Small intestine (tissue), 7 donors: ENCODE results near the gene SPRED2. TPM values are rescaled to one million over a fixed set of nuclear protein-coding genes. Genes with fewer than 3 reads are reported as not detected.

Experiments used
- DNase-seq, 2 donors: peaks; one replicate each; pipeline versions ENCODE4 v3.0.0 to v3.0.0-alpha.2; 2013
- FAIRE-seq: peaks from 2 replicates; lab custom pipeline; 2012; peaks lifted over from hg19 to GRCh38; lab: Jason Lieb, UNC
- H3K27ac ChIP-seq, 3 donors: one replicate each; pipeline ENCODE4 v1.5.1; 2013; ENCODE audit warnings: low read length in 2 of 3, mild to moderate bottlenecking in 2 of 3, control low read depth in 1 of 3, inconsistent platforms in 1 of 3, low read depth in 1 of 3, moderate library complexity in 1 of 3
- H3K27me3 ChIP-seq, 3 donors: one replicate each; pipeline ENCODE4 v1.6.1; 2013; ENCODE audit warnings: low read length in 3 of 3, inconsistent platforms in 1 of 3; ENCODE audit not compliant: control insufficient read depth in 3 of 3, insufficient read depth in 3 of 3
- H3K36me3 ChIP-seq, 3 donors: one replicate each; pipeline ENCODE4 v1.6.1; 2013; ENCODE audit warnings: low read length in 3 of 3, inconsistent platforms in 1 of 3, low read depth in 1 of 3, mild to moderate bottlenecking in 1 of 3, moderate library complexity in 1 of 3; ENCODE audit not compliant: control insufficient read depth in 3 of 3, insufficient read depth in 2 of 3
- H3K4me1 ChIP-seq, 3 donors: one replicate each; pipeline ENCODE4 v1.6.1; 2013; ENCODE audit warnings: low read length in 2 of 3, inconsistent platforms in 1 of 3, low read depth in 1 of 3, mild to moderate bottlenecking in 1 of 3, moderate library complexity in 1 of 3; ENCODE audit not compliant: control insufficient read depth in 3 of 3, insufficient read depth in 2 of 3
- H3K4me3 ChIP-seq, 3 donors: one replicate each; pipeline ENCODE4 v1.5.1; 2013; ENCODE audit warnings: low read length in 3 of 3, control low read depth in 1 of 3, inconsistent platforms in 1 of 3, low read depth in 1 of 3, mild to moderate bottlenecking in 1 of 3, moderate library complexity in 1 of 3
- H3K9me3 ChIP-seq, 2 donors: one replicate each; pipeline ENCODE4 v1.6.1; 2013; ENCODE audit warnings: low read depth in 1 of 2, low read length in 1 of 2; ENCODE audit not compliant: control insufficient read depth in 2 of 2, insufficient read depth in 1 of 2
- WGBS, 3 donors: extraction: QIAGEN DNeasy Blood & Tissue Kit; methylation state at CpG; one replicate each; pipeline ENCODE4 v1.1.7; 2013; 5-methylcytosine and 5-hydroxymethylcytosine counted together
- polyA plus RNA-seq, 4 donors: library from polyadenylated mRNA; stranded (reverse) in 3 of 4; unstranded in 1 of 4; fragments of 200-250 nt in 3 of 4; fragments of 120-200 nt in 1 of 4; gene quantifications; one replicate each; pipeline versions ENCODE4 v1.2.1 to v1.2.3, GENCODE V29; 2013
- donor health status: healthy with polysubstance abuse.
- donor health status: control.
- donor health status: control.
- donor health status: Bipolar disorder and iron deficiency.
- donor health status: healthy.

The SPRED2 gene
- polyA plus RNA-seq, 4 donors = 10.7 to 26.3 (median 19.1) TPM

- no peak overlapping the region for H3K4me3 ChIP-seq
- FAIRE-seq (no peak), DNase-seq (no peak)
- WGBS, 3 donors = 51 to 77% (median 76%) methylated on average over 6 of the region's 6 CpGs
- no peaks in the 10 kb centered on the region for H3K9me3 ChIP-seq
- H3K4me1 ChIP-seq = peaks cover 0 to 2% (median 0%) of the 10 kb centered on the region in 3 donors
- H3K27me3 ChIP-seq = peaks cover 0 to 2% (median 0%) of the 10 kb centered on the region in 3 donors
- H3K36me3 ChIP-seq = no peaks in the 10 kb centered on the region
- no peak overlapping the region for H3K27ac ChIP-seq
Measured at GRCh38 chr2:65278531-65278981, 153.8 kb downstream of the SPRED2 start.

DNA sequence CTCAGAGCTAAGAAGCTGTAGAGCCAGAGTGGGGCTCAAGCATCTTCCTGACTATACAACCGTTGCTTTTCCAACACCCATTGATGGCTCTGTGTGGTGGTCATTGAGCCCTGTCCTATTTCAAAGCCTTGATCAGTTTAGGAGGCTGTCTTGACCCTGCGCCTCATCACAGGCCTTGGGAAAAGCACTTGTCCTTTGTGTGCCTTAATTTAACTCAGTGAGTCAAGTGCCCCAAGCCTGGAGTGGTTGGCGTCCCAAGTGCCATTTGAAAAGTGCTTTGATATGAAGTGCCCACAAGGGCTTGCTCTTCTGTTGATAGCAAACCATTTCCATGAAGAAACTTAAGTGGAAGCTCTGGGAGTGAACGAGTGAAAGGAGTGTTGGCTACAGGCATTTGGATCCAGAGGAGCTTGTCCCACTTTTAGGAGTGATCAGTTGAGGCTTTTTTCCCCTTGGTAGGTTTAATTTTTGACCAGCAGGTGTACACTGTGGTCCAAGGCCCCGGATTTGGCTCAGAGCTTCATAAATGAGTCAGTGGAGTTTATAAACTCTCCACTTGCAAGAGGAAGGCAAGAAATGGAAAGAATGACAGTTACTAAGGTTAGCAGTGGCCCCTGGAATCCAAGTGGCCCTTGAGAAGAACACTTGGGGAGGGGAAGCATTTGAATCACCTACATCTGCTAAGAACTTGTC, 154.5 kb downstream of the SPRED2 start:
- Histone ChIP-seq H3K27me3 (peaks cover 0 to 2% (median 0%) of the 10 kb centered on the region in 3 donors), H3K36me3 (peaks cover 0 to 4% (median 0%) of the 10 kb centered on the region in 3 donors), H3K9me3 (no peaks in the 10 kb centered on the region), H3K4me1 (peaks cover 0 to 2% (median 0%) of the 10 kb centered on the region in 3 donors), H3K4me3 (no peak overlapping the region), H3K27ac (no peak overlapping the region)
- FAIRE-seq = no peak
- WGBS, 3 donors = 72 to 85% (median 76%) methylated on average over 5 of the region's 5 CpGs
- DNase-seq = no peak

- Histone ChIP-seq H3K36me3 (peaks cover 0 to 4% (median 2%) of the 10 kb centered on the region in 3 donors), H3K9me3 (no peaks in the 10 kb centered on the region), H3K27me3 (peaks cover 0 to 2% (median 0%) of the 10 kb centered on the region in 3 donors), H3K27ac (no peak overlapping the region), H3K4me1 (peaks cover 0 to 2% (median 0%) of the 10 kb centered on the region in 3 donors), H3K4me3 (no peak overlapping the region)
- 78 to 88% (median 86%) methylated on average over 3 of the region's 3 CpGs for WGBS, 3 donors
- DNase-seq (no peak), FAIRE-seq (no peak)
Measured at GRCh38 chr2:65277118-65277517, 155.3 kb downstream of the SPRED2 start.

GRCh38 chr2:65276609-65277008, 155.8 kb downstream of the SPRED2 start:
- no peak for FAIRE-seq
- Histone ChIP-seq H3K4me3 (no peak overlapping the region), H3K9me3 (no peaks in the 10 kb centered on the region), H3K36me3 (peaks cover 0 to 8% (median 6%) of the 10 kb centered on the region in 3 donors), H3K4me1 (peaks cover 0 to 2% (median 0%) of the 10 kb centered on the region in 3 donors), H3K27me3 (peaks cover 0 to 2% (median 0%) of the 10 kb centered on the region in 3 donors), H3K27ac (no peak overlapping the region)
- no peak for DNase-seq
- 69 to 78% (median 75%) methylated on average over 5 of the region's 5 CpGs for WGBS, 3 donors

DNA sequence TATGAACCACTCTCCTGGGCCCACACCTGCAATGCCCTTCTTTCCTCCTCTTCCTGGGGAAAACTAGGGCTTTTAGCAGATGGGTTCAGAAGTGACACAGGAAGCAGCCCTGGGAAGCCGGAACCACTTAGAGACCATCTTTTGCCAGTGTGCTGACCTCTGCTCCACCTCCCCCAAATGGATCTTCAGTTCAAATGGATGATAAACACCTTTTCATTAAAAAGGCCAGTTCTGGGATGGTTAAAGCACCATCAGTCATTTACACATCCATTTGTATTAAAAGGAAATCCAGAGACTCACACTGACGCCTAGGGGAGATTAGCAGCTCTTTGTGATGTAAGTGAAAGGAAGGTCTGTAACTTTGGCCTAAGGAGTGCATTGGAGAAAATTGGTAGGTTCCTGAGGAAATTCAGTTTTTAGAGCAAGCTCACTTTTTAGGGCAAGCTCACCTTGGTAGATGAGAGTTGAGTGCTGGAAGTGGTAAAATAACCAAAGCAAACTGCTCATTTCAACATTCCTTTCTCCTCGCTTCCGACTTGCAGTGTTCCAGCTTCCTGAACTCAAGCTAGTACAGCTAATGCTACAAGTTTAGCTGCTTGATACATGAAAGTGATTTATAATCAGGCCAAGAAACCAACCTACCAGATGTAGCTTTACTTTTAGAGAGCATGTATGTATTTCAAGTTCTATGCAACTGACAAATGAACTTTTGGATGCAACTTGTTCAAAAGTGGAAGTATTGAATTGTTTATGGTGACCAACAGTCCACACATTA, 157.1 kb downstream of the SPRED2 start:
- 58 to 85% (median 76%) methylated on average over 4 of the region's 4 CpGs for WGBS, 3 donors
- DNase-seq = no peak
- no peaks in the 10 kb centered on the region for H3K9me3 ChIP-seq
- H3K27me3 ChIP-seq = peaks cover 0 to 2% (median 0%) of the 10 kb centered on the region in 3 donors
- H3K4me1 ChIP-seq = peaks cover 0 to 2% (median 0%) of the 10 kb centered on the region in 3 donors
- FAIRE-seq = no peak
- H3K27ac ChIP-seq = no peak overlapping the region
- peaks cover 0 to 9% (median 7%) of the 10 kb centered on the region in 3 donors for H3K36me3 ChIP-seq
- H3K4me3 ChIP-seq = no peak overlapping the region

DNA sequence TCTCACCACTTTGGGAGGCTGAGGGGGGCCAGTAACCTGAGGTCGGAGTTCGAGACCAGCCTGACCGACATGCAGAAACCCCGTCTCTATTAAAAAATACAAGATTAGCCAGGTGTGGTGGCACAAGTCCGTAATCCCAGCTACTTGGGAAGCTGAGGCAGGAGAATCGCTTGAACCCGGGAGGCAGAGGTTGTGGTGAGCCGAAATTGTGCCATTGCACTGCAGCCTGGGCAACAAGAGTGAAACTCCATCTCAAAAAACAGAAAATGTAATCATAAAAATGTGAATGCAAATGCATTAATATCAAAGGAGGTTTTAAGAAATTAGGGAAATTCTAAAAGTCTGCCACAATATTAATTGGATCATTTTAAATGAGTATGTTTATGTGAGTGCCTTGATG, 159.1 kb downstream of the SPRED2 start:
- WGBS, 3 donors = 97 to 99% (median 98%) methylated on average over 8 of the region's 8 CpGs

GRCh38 chr2:65268957-65269356, 163.4 kb downstream of the SPRED2 start:
- peaks cover 0 to 23% (median 18%) of the 10 kb centered on the region in 3 donors for H3K36me3 ChIP-seq

More for the DNA sequence above, 159.1 kb downstream of the SPRED2 start:
- H3K9me3 ChIP-seq = no peaks in the 10 kb centered on the region
- H3K27me3 ChIP-seq = no peaks in the 10 kb centered on the region
- no peak overlapping the region for H3K27ac ChIP-seq
- H3K4me1 ChIP-seq = peaks cover 0 to 2% (median 0%) of the 10 kb centered on the region in 3 donors
- no peak overlapping the region for H3K4me3 ChIP-seq
- no peak for DNase-seq
- H3K36me3 ChIP-seq = peaks cover 0 to 12% (median 9%) of the 10 kb centered on the region in 3 donors
- no peak for FAIRE-seq

GRCh38 chr2:65267008-65267407, 165.4 kb downstream of the SPRED2 start:
- no peak overlapping the region for H3K4me3 ChIP-seq
- 96 to 100% (median 100%) methylated on average over 1 of the region's 1 CpG for WGBS, 3 donors
- peaks cover 0 to 24% (median 22%) of the 10 kb centered on the region in 3 donors for H3K36me3 ChIP-seq
- FAIRE-seq = no peak
- H3K4me1 ChIP-seq = no peaks in the 10 kb centered on the region
- DNase-seq = no peak
- no peak overlapping the region for H3K27ac ChIP-seq
- H3K27me3 ChIP-seq = no peaks in the 10 kb centered on the region
- no peaks in the 10 kb centered on the region for H3K9me3 ChIP-seq

More at GRCh38 chr2:65268957-65269356, 163.4 kb downstream of the SPRED2 start:
- no peaks in the 10 kb centered on the region for H3K27me3 ChIP-seq
- H3K4me1 ChIP-seq = no peaks in the 10 kb centered on the region
- H3K4me3 ChIP-seq = no peak overlapping the region
- 87 to 95% (median 91%) methylated on average over 4 of the region's 4 CpGs for WGBS, 3 donors
- DNase-seq (no peak), FAIRE-seq (no peak)
- H3K9me3 ChIP-seq = no peaks in the 10 kb centered on the region
- no peak overlapping the region for H3K27ac ChIP-seq
